SK-N-SH treated with all-trans-retinoic acid at 6 μM for 48 hours (cell line): Measurements from ENCODE around the gene OR7A10.

ENCODE experiments used
- ATAC-seq: fragments of 200-7000 bp; cut with Tn5 transposase; 3 replicates; pipeline ENCODE4 v1.9.1; 2020; ENCODE audit warnings: mild to moderate bottlenecking, moderate library complexity
- ARNTL ChIP-seq: fragments of 450-650 bp; formaldehyde crosslinking; IDR thresholded peaks from 2 replicates; pipeline ENCODE4 v1.5.0; 2020; ENCODE audit warnings: low read depth, mild to moderate bottlenecking, moderate library complexity, borderline replicate concordance
- CSDC2 ChIP-seq: fragments of 250-450 bp; sonication (Bioruptor Pico); IDR thresholded peaks from 2 replicates; pipeline ENCODE4 v1.5.0; 2020; ENCODE audit warnings: mild to moderate bottlenecking, moderate library complexity
- ESRRG ChIP-seq: fragments of 250-450 bp; sonication (Bioruptor Pico); IDR thresholded peaks from 2 replicates; pipeline ENCODE4 v1.6.1; 2021; ENCODE audit warnings: mild to moderate bottlenecking
- GLIS3 ChIP-seq: fragments of 250-450 bp; sonication (Bioruptor Pico); IDR thresholded peaks from 2 replicates; pipeline ENCODE4 v1.5.0; 2020; ENCODE audit warnings: mild to moderate bottlenecking, moderate library complexity
- ISL1 ChIP-seq: fragments of 250-450 bp; sonication (Bioruptor Pico); IDR thresholded peaks from 2 replicates; pipeline ENCODE4 v2.1.2; 2022; ENCODE audit warnings: mild to moderate bottlenecking, moderate library complexity
- OSR1 ChIP-seq: fragments of 250-450 bp; sonication (Bioruptor Pico); IDR thresholded peaks from 2 replicates; pipeline ENCODE4 v1.8.0; 2022; ENCODE audit warnings: moderate library complexity, mild to moderate bottlenecking, inconsistent platforms
- PPARA ChIP-seq: fragments of 250-450 bp; sonication (Bioruptor Pico); IDR thresholded peaks from 2 replicates; pipeline ENCODE4 v1.5.0; 2020; ENCODE audit warnings: mild to moderate bottlenecking, borderline replicate concordance
- RARB ChIP-seq: fragments of 250-450 bp; sonication (Bioruptor Pico); IDR thresholded peaks from 2 replicates; pipeline ENCODE4 v1.8.0; 2021; ENCODE audit warnings: mild to moderate bottlenecking, moderate library complexity
- SNAI2 ChIP-seq: fragments of 250-450 bp; sonication (Bioruptor Pico); IDR thresholded peaks from 2 replicates; pipeline ENCODE4 v1.5.0; 2020; ENCODE audit warnings: mild to moderate bottlenecking, moderate library complexity
- TCF4 ChIP-seq: fragments of 250-450 bp; sonication (Bioruptor Pico); IDR thresholded peaks from 2 replicates; pipeline ENCODE4 v1.8.0; 2021; ENCODE audit warnings: mild to moderate bottlenecking, moderate library complexity, borderline replicate concordance
- TOX ChIP-seq: fragments of 250-450 bp; sonication (Bioruptor Pico); IDR thresholded peaks from 2 replicates; pipeline ENCODE4 v1.8.0; 2021; ENCODE audit warnings: mild to moderate bottlenecking, moderate library complexity, borderline replicate concordance
- ZC3H10 ChIP-seq: fragments of 250-450 bp; sonication (Bioruptor Pico); IDR thresholded peaks from 2 replicates; pipeline ENCODE4 v1.5.1; 2021; ENCODE audit warnings: mild to moderate bottlenecking, moderate library complexity
- ZFP3 ChIP-seq: fragments of 250-450 bp; sonication (Bioruptor Pico); IDR thresholded peaks from 2 replicates; pipeline ENCODE4 v1.5.0; 2020; ENCODE audit warnings: mild to moderate bottlenecking, moderate library complexity
- ZNF70 ChIP-seq: fragments of 450-650 bp; formaldehyde crosslinking; IDR thresholded peaks from 2 replicates; pipeline ENCODE4 v1.5.0; 2020; ENCODE audit warnings: mild to moderate bottlenecking, moderate library complexity
- ZNF8 ChIP-seq: fragments of 450-650 bp; formaldehyde crosslinking; IDR thresholded peaks from 2 replicates; pipeline ENCODE4 v1.5.0; 2020; ENCODE audit warnings: mild to moderate bottlenecking, moderate library complexity
- TF ChIP-seq, protein P1 (sequence below): fragments of 250-450 bp; sonication (Bioruptor Pico); IDR thresholded peaks from 2 replicates; pipeline ENCODE4 v1.5.1; 2020; ENCODE audit warnings: low read depth, mild to moderate bottlenecking, moderate library complexity
- TF ChIP-seq, protein P2 (sequence below): fragments of 250-450 bp; sonication (Bioruptor Pico); IDR thresholded peaks from 2 replicates; pipeline ENCODE4 v1.5.0; 2020; ENCODE audit warnings: mild to moderate bottlenecking, moderate library complexity
- TF ChIP-seq, protein P3 (sequence below): fragments of 250-450 bp; sonication (Bioruptor Pico); IDR thresholded peaks from 2 replicates; pipeline ENCODE4 v1.8.0; 2021; ENCODE audit warnings: low read depth, mild to moderate bottlenecking, moderate library complexity, borderline replicate concordance
- TF ChIP-seq, protein P4 (sequence below): fragments of 250-450 bp; sonication (Bioruptor Pico); IDR thresholded peaks from 2 replicates; pipeline ENCODE4 v1.8.0; 2020; ENCODE audit warnings: mild to moderate bottlenecking, moderate library complexity, borderline replicate concordance
- TF ChIP-seq, protein P5 (sequence below): fragments of 250-450 bp; sonication (Bioruptor Pico); IDR thresholded peaks from 2 replicates; pipeline ENCODE4 v1.5.1; 2021; ENCODE audit warnings: mild to moderate bottlenecking, moderate library complexity

OR7A10 gene

DNA sequence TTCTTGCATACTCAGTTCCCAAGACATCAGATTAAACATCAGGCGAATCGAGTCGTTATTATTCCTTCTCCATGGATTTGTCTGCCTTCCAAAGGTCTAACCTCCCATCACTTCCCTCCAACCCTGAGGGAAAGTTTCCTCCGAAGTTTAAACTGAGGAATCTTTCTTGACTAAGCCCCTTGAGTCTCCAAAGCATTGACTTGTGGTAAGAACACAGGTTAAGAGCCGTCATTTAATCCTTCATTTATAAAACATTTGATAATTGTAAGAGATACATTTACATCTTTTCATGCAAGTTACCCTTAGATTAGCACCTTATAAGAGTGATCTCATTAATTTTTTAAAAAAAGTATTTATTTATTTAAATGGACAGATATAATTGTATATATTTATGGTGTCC is at the start of gene OR7A10:
OR7A10 (minus strand) TSS at position 101 of the 400 bp plus-strand sequence. CDS start 7,045 bp downstream, outside the sequence.
- ATAC-seq: no peak
- TF ChIP-seq SNAI2 (CRISPR knock-in tag) (no peak), GLIS3 (CRISPR knock-in tag) (no peak), ARNTL (no peak), RARB (CRISPR knock-in tag) (no peak), ZNF8 (no peak), PPARA (CRISPR knock-in tag) (no peak)
- TF ChIP-seq, protein P1, sequence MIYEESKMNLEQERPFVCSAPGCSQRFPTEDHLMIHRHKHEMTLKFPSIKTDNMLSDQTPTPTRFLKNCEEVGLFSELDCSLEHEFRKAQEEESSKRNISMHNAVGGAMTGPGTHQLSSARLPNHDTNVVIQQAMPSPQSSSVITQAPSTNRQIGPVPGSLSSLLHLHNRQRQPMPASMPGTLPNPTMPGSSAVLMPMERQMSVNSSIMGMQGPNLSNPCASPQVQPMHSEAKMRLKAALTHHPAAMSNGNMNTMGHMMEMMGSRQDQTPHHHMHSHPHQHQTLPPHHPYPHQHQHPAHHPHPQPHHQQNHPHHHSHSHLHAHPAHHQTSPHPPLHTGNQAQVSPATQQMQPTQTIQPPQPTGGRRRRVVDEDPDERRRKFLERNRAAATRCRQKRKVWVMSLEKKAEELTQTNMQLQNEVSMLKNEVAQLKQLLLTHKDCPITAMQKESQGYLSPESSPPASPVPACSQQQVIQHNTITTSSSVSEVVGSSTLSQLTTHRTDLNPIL: no peak
- TF ChIP-seq, protein P2, sequence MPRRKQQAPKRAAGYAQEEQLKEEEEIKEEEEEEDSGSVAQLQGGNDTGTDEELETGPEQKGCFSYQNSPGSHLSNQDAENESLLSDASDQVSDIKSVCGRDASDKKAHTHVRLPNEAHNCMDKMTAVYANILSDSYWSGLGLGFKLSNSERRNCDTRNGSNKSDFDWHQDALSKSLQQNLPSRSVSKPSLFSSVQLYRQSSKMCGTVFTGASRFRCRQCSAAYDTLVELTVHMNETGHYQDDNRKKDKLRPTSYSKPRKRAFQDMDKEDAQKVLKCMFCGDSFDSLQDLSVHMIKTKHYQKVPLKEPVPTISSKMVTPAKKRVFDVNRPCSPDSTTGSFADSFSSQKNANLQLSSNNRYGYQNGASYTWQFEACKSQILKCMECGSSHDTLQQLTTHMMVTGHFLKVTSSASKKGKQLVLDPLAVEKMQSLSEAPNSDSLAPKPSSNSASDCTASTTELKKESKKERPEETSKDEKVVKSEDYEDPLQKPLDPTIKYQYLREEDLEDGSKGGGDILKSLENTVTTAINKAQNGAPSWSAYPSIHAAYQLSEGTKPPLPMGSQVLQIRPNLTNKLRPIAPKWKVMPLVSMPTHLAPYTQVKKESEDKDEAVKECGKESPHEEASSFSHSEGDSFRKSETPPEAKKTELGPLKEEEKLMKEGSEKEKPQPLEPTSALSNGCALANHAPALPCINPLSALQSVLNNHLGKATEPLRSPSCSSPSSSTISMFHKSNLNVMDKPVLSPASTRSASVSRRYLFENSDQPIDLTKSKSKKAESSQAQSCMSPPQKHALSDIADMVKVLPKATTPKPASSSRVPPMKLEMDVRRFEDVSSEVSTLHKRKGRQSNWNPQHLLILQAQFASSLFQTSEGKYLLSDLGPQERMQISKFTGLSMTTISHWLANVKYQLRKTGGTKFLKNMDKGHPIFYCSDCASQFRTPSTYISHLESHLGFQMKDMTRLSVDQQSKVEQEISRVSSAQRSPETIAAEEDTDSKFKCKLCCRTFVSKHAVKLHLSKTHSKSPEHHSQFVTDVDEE (CRISPR knock-in tag): no peak

DNA sequence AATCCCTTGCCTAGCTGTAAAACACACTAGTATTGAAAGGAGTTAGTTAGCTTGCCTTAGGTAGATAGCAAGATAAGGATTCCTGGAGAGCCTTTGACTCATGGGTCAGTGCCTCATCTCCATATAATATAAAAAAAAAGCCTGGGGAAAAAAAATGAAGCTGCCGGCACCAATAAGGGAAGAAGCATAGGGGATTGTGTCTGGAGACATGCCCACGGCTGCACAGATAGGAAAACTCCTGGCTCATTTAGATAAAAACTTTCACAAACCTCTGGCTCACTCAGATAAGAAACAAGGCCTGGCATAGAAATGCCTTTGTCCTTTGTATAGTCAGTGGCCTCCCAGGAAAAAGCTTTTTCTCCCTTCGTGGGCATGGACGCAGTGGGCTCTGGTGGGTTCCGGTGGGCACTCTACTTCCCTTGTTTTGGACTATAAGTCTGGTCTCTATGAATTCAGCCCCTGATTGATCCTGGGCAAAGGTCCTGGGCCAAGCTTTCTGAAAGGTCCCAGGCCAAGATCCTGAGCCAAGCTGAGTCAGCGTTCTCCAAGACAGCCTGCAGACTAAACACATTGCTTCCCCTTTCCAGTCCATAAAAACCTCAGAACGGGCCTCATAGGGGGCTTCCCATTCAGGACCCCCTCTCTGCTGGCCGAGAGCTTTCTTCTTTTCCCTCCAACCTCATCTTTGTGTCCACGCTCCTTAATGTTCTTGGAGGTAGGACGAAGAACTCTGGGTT is 42.1 kb upstream of the OR7A10 start:
- TF ChIP-seq OSR1 (CRISPR knock-in tag) (no peak), GLIS3 (CRISPR knock-in tag) (no peak), SNAI2 (CRISPR knock-in tag) (no peak), ISL1 (CRISPR knock-in tag) (no peak), ZNF8 (no peak), CSDC2 (CRISPR knock-in tag) (no peak), ZFP3 (CRISPR knock-in tag) (no peak), TCF4 (CRISPR knock-in tag) (no peak)
- TF ChIP-seq, protein P1: no peak
- TF ChIP-seq, protein P2 (CRISPR knock-in tag): no peak
- TF ChIP-seq, protein P3, sequence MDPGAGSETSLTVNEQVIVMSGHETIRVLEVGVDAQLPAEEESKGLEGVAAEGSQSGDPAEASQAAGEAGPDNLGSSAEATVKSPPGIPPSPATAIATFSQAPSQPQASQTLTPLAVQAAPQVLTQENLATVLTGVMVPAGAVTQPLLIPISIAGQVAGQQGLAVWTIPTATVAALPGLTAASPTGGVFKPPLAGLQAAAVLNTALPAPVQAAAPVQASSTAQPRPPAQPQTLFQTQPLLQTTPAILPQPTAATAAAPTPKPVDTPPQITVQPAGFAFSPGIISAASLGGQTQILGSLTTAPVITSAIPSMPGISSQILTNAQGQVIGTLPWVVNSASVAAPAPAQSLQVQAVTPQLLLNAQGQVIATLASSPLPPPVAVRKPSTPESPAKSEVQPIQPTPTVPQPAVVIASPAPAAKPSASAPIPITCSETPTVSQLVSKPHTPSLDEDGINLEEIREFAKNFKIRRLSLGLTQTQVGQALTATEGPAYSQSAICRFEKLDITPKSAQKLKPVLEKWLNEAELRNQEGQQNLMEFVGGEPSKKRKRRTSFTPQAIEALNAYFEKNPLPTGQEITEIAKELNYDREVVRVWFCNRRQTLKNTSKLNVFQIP: no peak
- ATAC-seq: no peak

DNA sequence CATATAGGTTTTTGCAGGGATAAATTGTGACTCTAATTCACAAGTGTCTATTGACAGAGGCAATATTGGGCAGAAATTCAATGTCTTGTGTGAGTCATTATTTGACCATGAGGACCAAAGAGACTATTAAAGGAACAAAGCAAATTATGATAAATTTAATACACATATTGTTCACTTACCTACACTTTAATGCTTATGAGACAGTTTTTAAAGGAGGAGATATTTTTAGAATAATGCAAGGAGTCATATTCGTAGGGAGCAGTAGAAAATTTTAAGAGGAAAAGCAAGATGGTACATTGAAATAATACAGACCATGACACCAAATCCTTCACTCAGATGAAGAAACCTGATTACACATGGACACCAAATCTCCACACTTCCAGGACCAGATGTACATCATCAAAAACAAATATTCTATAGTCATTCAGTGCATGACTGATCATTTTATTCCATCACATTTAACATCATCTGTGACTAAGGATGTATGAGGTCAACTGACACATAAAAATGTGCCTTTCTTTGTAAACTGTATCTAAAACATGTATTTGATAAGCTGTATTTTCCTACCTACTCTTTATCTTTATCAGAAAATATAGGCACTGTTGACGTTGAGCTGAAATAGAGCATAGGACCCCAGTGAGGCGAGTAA is 41.4 kb upstream of the OR7A10 start:
- ATAC-seq: no peak
- TF ChIP-seq GLIS3 (CRISPR knock-in tag) (no peak), PPARA (CRISPR knock-in tag) (no peak), SNAI2 (CRISPR knock-in tag) (no peak), ZFP3 (CRISPR knock-in tag) (no peak), OSR1 (CRISPR knock-in tag) (no peak), RARB (CRISPR knock-in tag) (no peak), CSDC2 (CRISPR knock-in tag) (no peak), ZC3H10 (CRISPR knock-in tag) (no peak), ESRRG (CRISPR knock-in tag) (no peak), TOX (CRISPR knock-in tag) (no peak), ISL1 (CRISPR knock-in tag) (no peak), ZNF70 (CRISPR knock-in tag) (no peak), ZNF8 (no peak), TCF4 (CRISPR knock-in tag) (no peak)
- TF ChIP-seq, protein P4, sequence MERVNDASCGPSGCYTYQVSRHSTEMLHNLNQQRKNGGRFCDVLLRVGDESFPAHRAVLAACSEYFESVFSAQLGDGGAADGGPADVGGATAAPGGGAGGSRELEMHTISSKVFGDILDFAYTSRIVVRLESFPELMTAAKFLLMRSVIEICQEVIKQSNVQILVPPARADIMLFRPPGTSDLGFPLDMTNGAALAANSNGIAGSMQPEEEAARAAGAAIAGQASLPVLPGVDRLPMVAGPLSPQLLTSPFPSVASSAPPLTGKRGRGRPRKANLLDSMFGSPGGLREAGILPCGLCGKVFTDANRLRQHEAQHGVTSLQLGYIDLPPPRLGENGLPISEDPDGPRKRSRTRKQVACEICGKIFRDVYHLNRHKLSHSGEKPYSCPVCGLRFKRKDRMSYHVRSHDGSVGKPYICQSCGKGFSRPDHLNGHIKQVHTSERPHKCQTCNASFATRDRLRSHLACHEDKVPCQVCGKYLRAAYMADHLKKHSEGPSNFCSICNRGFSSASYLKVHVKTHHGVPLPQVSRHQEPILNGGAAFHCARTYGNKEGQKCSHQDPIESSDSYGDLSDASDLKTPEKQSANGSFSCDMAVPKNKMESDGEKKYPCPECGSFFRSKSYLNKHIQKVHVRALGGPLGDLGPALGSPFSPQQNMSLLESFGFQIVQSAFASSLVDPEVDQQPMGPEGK (CRISPR knock-in tag): no peak
- TF ChIP-seq, protein P5, sequence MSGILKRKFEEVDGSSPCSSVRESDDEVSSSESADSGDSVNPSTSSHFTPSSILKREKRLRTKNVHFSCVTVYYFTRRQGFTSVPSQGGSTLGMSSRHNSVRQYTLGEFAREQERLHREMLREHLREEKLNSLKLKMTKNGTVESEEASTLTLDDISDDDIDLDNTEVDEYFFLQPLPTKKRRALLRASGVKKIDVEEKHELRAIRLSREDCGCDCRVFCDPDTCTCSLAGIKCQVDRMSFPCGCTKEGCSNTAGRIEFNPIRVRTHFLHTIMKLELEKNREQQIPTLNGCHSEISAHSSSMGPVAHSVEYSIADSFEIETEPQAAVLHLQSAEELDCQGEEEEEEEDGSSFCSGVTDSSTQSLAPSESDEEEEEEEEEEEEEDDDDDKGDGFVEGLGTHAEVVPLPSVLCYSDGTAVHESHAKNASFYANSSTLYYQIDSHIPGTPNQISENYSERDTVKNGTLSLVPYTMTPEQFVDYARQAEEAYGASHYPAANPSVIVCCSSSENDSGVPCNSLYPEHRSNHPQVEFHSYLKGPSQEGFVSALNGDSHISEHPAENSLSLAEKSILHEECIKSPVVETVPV: no peak
